Measurements from ENCODE around the gene CSF1R. TPM values are rescaled to one million over a fixed set of nuclear protein-coding genes. Genes with fewer than 3 reads are reported as not detected.

The CSF1R gene
- total RNA-seq, 4 donors from 2014 or later, result 55.6 to 140 (median 77.6) TPM

DNA sequence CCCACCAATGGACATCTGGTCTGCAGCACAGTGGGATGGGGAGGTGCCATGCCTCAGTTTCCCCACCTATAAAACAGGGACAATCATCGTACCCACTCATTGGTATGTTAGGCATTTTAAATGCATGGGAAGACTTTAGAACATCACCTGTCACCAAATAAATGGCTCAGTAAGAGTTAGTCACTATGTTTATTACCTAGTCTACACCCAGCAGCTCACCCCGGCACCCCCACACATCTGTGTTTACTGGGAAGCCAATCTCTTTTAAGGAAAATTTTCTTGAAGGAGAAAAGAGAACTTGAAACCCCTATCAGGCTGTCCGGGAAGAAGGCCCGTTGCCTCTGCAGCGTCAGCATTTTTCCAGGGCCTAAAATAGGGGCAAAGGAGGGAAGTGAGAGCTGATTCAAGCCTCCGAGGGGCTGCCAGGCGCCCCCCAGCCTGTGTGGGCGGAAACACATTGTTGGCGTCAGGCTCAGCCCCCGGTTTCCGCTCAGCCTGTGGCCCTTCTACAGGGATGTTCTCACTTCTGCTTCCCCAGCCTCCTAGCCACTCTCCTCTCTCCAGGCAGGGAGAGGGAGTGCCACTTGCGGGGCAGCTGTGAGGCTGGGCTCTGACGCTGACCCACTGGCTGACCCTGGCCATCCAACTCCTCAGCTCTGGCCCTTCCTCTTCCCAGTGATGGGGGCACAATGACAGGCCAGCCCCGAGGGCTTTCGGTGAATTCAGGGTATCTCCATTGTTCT, 4.6 kb downstream of the CSF1R start:
- DNase-seq (ENCODE audit: low spot score), result no peak
- TF ChIP-seq, protein P1, sequence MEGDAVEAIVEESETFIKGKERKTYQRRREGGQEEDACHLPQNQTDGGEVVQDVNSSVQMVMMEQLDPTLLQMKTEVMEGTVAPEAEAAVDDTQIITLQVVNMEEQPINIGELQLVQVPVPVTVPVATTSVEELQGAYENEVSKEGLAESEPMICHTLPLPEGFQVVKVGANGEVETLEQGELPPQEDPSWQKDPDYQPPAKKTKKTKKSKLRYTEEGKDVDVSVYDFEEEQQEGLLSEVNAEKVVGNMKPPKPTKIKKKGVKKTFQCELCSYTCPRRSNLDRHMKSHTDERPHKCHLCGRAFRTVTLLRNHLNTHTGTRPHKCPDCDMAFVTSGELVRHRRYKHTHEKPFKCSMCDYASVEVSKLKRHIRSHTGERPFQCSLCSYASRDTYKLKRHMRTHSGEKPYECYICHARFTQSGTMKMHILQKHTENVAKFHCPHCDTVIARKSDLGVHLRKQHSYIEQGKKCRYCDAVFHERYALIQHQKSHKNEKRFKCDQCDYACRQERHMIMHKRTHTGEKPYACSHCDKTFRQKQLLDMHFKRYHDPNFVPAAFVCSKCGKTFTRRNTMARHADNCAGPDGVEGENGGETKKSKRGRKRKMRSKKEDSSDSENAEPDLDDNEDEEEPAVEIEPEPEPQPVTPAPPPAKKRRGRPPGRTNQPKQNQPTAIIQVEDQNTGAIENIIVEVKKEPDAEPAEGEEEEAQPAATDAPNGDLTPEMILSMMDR (IDR thresholded peaks at IDR 0.05), result no peak
- peak; percentile 21 for ATAC-seq (ENCODE audit: low FRiP score)

DNA sequence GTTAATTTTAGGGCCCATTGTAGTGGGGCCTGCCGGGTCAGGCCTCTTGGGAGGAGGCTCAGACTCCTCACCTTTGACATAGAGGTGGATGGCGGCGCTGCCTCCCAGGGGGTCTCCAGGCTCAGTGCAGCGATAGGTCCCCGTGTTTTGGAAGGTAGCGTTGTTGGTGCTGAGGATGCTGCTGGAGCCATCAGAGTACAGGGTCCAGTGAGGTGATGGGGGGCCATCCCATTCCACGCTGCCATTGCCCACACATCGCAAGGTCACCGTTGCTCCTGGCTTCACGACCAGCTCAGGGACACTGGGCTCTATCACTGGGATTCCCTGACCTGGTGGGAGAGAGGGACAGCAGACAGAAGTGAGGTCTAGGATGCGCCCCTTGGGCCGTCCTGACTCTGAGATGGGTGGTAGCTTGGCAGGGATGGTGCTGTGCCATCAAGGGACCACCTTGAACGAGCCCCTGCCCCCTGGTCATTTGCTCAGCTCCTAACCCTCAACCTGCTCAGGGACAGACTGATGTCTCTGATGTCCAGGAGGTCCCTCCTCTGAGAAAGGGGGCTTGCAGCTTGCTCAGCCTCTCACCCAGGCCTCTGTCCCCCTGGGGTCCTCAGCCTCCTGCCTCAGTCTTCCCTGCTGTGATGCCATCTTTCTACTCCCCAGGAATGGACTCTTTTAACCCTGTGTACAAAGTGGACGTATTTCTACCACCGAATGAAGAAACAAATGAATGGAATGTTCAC, 5.5 kb downstream of the CSF1R start:
- ATAC-seq (ENCODE audit: low FRiP score) (no peak), DNase-seq (ENCODE audit: low spot score) (no peak)
- TF ChIP-seq, protein P1 (IDR thresholded peaks at IDR 0.05), result no peak

DNA sequence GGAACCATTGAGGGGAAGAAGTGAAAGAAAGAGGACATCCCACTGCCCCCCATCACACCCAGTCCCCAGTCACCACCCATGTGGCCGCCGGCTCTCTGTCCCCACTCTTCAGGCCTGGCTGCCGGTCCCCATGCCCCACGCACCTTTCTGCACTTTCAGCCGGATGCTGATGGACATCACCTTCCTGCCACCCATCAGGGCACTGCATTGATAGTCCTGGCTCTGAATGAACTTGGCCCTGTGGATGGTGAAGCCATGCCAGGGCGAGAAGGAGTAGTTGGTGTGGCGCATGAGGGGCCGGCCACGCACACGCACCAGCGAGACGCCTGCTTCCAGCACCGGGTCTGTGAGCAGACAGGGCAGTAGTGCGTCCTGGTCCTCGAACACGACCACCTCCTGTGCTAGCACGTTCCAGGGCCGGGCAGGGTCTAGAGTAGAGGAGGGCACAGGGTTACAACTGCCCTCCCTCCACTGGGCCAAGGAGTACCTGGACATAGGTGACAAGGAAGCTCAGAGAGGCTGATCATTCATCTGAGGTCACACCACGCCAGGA, 6.4 kb downstream of the CSF1R start:
- TF ChIP-seq, protein P1 (IDR thresholded peaks at IDR 0.05), result no peak
- DNase-seq (ENCODE audit: low spot score), result no peak
- ATAC-seq (ENCODE audit: low FRiP score), result no peak

DNA sequence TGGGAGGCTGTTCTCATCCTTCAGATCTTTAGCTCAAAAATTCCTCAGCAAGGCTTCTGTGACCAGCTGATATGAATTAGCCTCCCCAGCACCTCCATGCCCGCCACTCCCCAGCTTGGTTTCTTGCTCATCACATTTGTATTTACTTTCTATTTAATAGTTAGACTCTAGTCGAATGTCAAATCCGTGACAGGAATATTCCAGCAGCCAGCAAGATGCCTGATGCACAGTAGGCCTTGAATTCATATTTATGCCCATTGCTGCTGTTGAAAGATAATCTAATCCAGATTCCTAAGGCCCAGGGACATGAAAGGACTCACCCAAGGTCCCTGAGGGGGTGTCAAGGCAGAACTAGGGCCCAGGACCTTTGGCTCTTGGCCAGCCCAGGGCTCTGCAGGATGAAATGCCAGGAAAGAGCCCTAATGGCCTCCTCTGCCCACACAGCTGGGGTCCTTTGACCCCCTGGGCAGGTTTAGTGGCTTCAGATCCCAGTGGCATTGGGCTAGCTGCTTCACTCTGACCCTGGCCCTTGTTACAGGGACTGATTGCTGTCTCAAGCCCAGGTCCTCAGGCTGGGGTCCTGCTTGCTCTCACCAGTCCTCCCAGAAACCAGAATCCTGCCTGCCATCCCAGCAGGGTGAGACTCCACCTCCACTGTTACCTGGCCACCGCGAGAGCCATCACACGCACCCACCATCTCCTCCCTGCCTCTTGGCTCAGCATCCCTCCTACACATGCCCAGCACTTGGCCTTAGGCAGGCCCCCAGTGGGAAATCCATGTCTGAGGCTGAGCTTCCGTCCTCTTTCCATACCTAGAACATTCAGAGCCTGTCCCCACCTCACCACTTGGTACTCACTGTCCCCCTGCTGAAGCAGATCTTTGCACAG, 7.3 kb downstream of the CSF1R start:
- TF ChIP-seq, protein P1 (IDR thresholded peaks at IDR 0.05), result no peak
- DNase-seq (ENCODE audit: low spot score) (no peak), ATAC-seq (ENCODE audit: low FRiP score) (no peak)

DNA sequence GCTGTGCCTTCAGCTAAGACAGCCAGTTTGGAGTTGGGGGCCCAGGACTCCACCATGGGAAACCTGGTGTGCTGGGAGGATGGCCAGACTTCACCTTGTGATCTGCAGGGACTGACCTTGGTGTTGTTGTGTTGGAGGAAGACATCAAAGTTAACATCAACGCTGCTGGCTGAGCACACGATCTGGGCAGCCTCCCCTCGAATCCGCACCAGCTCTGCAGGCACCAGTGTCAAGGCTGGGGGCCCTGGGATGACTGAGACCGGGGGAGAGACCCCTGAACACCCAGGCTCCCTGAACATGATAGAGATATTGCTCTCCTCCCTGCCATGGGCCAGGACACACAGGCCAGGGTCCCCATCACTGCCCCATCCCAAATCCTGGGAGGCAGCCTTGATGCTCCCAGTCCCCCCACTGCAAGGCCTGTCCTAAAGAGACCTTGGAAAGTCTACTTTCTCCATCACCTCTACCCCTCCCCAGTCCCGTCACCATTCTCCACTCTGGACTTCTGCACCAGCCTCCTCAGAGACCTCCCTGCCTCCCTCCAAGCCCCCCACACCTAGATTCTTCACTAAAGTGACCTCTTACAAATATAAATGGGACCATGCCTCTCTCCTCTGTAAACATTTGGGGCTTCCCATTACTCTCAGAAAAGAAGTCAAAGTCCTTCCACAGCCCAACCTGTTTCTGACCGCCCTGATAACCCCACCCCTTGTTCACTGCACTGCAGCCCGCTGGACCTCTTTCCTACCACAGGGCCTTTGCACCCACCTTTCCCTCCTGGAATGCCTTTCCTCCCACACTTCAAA, 8.2 kb downstream of the CSF1R start:
- no peak for DNase-seq (ENCODE audit: low spot score)
- TF ChIP-seq, protein P1 (IDR thresholded peaks at IDR 0.05), result no peak

DNA sequence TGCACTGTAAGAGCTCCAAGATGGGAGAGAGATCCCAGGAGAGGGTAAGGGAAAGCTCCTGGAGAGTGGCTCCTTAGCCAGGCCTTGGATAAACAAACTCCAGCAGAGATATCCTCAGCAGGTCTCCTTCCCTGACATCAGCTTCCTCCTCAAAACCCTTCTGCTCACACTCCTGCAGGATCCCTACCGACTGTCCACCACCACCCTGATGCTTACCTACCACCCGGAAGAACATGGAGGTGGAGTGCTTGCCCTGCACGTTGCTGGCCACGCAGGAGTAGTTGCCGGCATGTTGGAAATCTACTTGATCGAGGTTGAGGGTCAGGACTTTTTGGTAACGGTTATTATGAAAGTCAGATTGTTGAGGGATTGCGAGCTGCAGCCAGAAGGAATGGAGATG, 9.3 kb downstream of the CSF1R start:
- DNase-seq (ENCODE audit: low spot score), result no peak

More for the DNA sequence above, 8.2 kb downstream of the CSF1R start:
- no peak for ATAC-seq (ENCODE audit: low FRiP score)

More for the DNA sequence above, 9.3 kb downstream of the CSF1R start:
- no peak for ATAC-seq (ENCODE audit: low FRiP score)
- TF ChIP-seq, protein P1 (IDR thresholded peaks at IDR 0.05), result no peak
